Stimulated activated CD8-positive, alpha-beta memory T cell treated with anti-CD3 and anti-CD28 coated beads, Interleukin-15, amount 100 ng/mL, for 1 hour (primary cell): Measurements from ENCODE around the gene CCDC27.
"Not testable (repeated sequence)": the region's sequence is repeated elsewhere in the genome, so short reads cannot be mapped to it uniquely, and the experiment has no call there.

Source experiments
- DNase-seq: peaks from one replicate; pipeline ENCODE4 v3.0.0-alpha.2; 2020; ENCODE audit warnings: low read depth

The CCDC27 gene

GRCh38 chr1:3736708-3737107 is 15.5 kb upstream of the CCDC27 start:
- DNase-seq, result no peak

- DNase-seq, result no peak
Measured at GRCh38 chr1:3738943-3739342, 13.3 kb upstream of the CCDC27 start.

- no peak for DNase-seq
Measured at GRCh38 chr1:3740042-3740441, 12.2 kb upstream of the CCDC27 start.

GRCh38 chr1:3740752-3741151 is 11.5 kb upstream of the CCDC27 start:
- no peak for DNase-seq

- DNase-seq, result no peak
Measured at GRCh38 chr1:3741566-3742438, 10.4 kb upstream of the CCDC27 start.

GRCh38 chr1:3742439-3743298 is 9.6 kb upstream of the CCDC27 start:
- no peak for DNase-seq

- no peak for DNase-seq
Measured at GRCh38 chr1:3743421-3743820, 8.8 kb upstream of the CCDC27 start.

GRCh38 chr1:3743826-3744225 is 8.4 kb upstream of the CCDC27 start:
- DNase-seq, result no peak

- DNase-seq, result no peak
Measured at GRCh38 chr1:3744646-3745045, 7.6 kb upstream of the CCDC27 start.

- DNase-seq, result no peak
Measured at GRCh38 chr1:3745071-3745470, 7.2 kb upstream of the CCDC27 start.

GRCh38 chr1:3745590-3746381 is 6.5 kb upstream of the CCDC27 start:
- DNase-seq, result no peak

GRCh38 chr1:3746389-3746829 is 5.8 kb upstream of the CCDC27 start:
- no peak for DNase-seq

- peak; percentile 66 for DNase-seq
Measured at GRCh38 chr1:3746830-3747521, 5.3 kb upstream of the CCDC27 start.

- no peak for DNase-seq
Measured at GRCh38 chr1:3747522-3747848, 4.8 kb upstream of the CCDC27 start.

GRCh38 chr1:3747903-3748302 is 4.3 kb upstream of the CCDC27 start:
- no peak for DNase-seq

- DNase-seq, result not testable (repeated sequence)
Measured at GRCh38 chr1:3748316-3748900, 3.8 kb upstream of the CCDC27 start.

- no peak for DNase-seq
Measured at GRCh38 chr1:3749512-3749911, 2.7 kb upstream of the CCDC27 start.

- DNase-seq, result no peak
Measured at GRCh38 chr1:3750741-3751140, 1.5 kb upstream of the CCDC27 start.

- DNase-seq, result no peak
Measured at GRCh38 chr1:3753656-3754454, 1.6 kb downstream of the CCDC27 start.

GRCh38 chr1:3756394-3756793 is 4.1 kb downstream of the CCDC27 start:
- no peak for DNase-seq

GRCh38 chr1:3759164-3759563 is 6.9 kb downstream of the CCDC27 start:
- no peak for DNase-seq
